Measurements from ENCODE around the gene B3GNT4.

GRCh38 chr12:122250536-122250935 is 47.0 kb downstream of the B3GNT4 start:
- TF ChIP-seq EZH2 (IDR thresholded peaks at IDR 0.05; ENCODE audit: borderline replicate concordance, low read length), result no peak
- TF ChIP-seq CTCF (conservative IDR thresholded peaks at IDR 0.05 in 1 of 2, IDR thresholded peaks at IDR 0.05 in 1 of 2; ENCODE audit: extremely low read depth in 1 of 2, insufficient read depth in 1 of 2, low read depth in 1 of 2, low read length in 2 of 2), result no peak
